ENCODE data around the gene HS2ST1. TPM values are rescaled to one million over a fixed set of nuclear protein-coding genes. Genes with fewer than 3 reads are reported as not detected.

The HS2ST1 gene
- total RNA-seq, 2 experiments from 2014 or later = 20.6 to 23.0 TPM

GRCh38 chr1:86933562-86934377, 19.3 kb downstream of the HS2ST1 start:
- CTCF ChIA-PET = interaction anchor here (0.7 to 1.2 kb wide), 2 partner anchors 14 to 32 kb away, joined by 3 to 6 read pairs; no protein-coding TSS in a partner anchor
- Mint-ChIP-seq H3K4me1 (peaks cover 13% of the 10 kb centered on the region), H3K36me3 (ENCODE audit: low read depth) (no peaks in the 10 kb centered on the region), H3K27me3 (no peaks in the 10 kb centered on the region), H3K9me3 (no peaks in the 10 kb centered on the region), H3K27ac (no peak overlapping the region), H3K4me3 (no peak overlapping the region)
- DNase-seq = no peak
- POLR2A ChIA-PET = interaction anchor here (0.7 kb wide), 1 partner anchor 43 kb away, joined by 3 read pairs; no protein-coding TSS in a partner anchor

GRCh38 chr1:86938450-86938849, 24.0 kb downstream of the HS2ST1 start:
- DNase-seq = no peak
- H3K27ac Mint-ChIP-seq = no peak overlapping the region
- H3K4me3 Mint-ChIP-seq = no peak overlapping the region
- H3K4me1 Mint-ChIP-seq = peaks cover 11% of the 10 kb centered on the region
- ChIA-PET POLR2A (no interaction called here), CTCF (no interaction called here)
- H3K27me3 Mint-ChIP-seq = no peaks in the 10 kb centered on the region
- no peaks in the 10 kb centered on the region for H3K9me3 Mint-ChIP-seq
- no peaks in the 10 kb centered on the region for H3K36me3 Mint-ChIP-seq (ENCODE audit: low read depth)

- POLR2A ChIA-PET = no interaction called here
- no peaks in the 10 kb centered on the region for H3K36me3 Mint-ChIP-seq (ENCODE audit: low read depth)
- peaks cover 7% of the 10 kb centered on the region for H3K4me1 Mint-ChIP-seq
- no peak for DNase-seq
- H3K9me3 Mint-ChIP-seq = no peaks in the 10 kb centered on the region
- CTCF ChIA-PET = no interaction called here
- no peak overlapping the region for H3K4me3 Mint-ChIP-seq
- H3K27ac Mint-ChIP-seq = no peak overlapping the region
- H3K27me3 Mint-ChIP-seq = no peaks in the 10 kb centered on the region
Measured at GRCh38 chr1:86938855-86939254, 24.4 kb downstream of the HS2ST1 start.

GRCh38 chr1:86939406-86939805, 25.0 kb downstream of the HS2ST1 start:
- no peak overlapping the region for H3K4me3 Mint-ChIP-seq
- POLR2A ChIA-PET = no interaction called here
- H3K27ac Mint-ChIP-seq = no peak overlapping the region
- CTCF ChIA-PET = no interaction called here
- peaks cover 2% of the 10 kb centered on the region for H3K4me1 Mint-ChIP-seq
- H3K9me3 Mint-ChIP-seq = no peaks in the 10 kb centered on the region
- no peaks in the 10 kb centered on the region for H3K36me3 Mint-ChIP-seq (ENCODE audit: low read depth)
- no peaks in the 10 kb centered on the region for H3K27me3 Mint-ChIP-seq
- DNase-seq = no peak

- Mint-ChIP-seq H3K27me3 (no peaks in the 10 kb centered on the region), H3K9me3 (no peaks in the 10 kb centered on the region), H3K36me3 (ENCODE audit: low read depth) (no peaks in the 10 kb centered on the region), H3K4me1 (no peaks in the 10 kb centered on the region), H3K4me3 (no peak overlapping the region), H3K27ac (no peak overlapping the region)
- DNase-seq = no peak
- POLR2A ChIA-PET = no interaction called here
- CTCF ChIA-PET = interaction anchor here (0.6 kb wide), 1 partner anchor 85 kb away, joined by 3 read pairs; no protein-coding TSS in a partner anchor
Measured at GRCh38 chr1:86940599-86940998, 26.2 kb downstream of the HS2ST1 start.

- Mint-ChIP-seq H3K4me1 (no peaks in the 10 kb centered on the region), H3K9me3 (no peaks in the 10 kb centered on the region), H3K36me3 (ENCODE audit: low read depth) (no peaks in the 10 kb centered on the region), H3K27me3 (no peaks in the 10 kb centered on the region), H3K27ac (no peak overlapping the region), H3K4me3 (no peak overlapping the region)
- POLR2A ChIA-PET = interaction anchor here (0.7 kb wide), 1 partner anchor 26 kb away, joined by 3 read pairs; no protein-coding TSS in a partner anchor
- no peak for DNase-seq
- CTCF ChIA-PET = interaction anchor here (0.6 to 1.0 kb wide), 2 partner anchors 15 to 102 kb away, joined by 3 read pairs; no protein-coding TSS in a partner anchor
Measured at GRCh38 chr1:86942042-86942441, 27.6 kb downstream of the HS2ST1 start.

- no peaks in the 10 kb centered on the region for H3K36me3 Mint-ChIP-seq (ENCODE audit: low read depth)
- POLR2A ChIA-PET = no interaction called here
- H3K4me1 Mint-ChIP-seq = no peaks in the 10 kb centered on the region
- DNase-seq = no peak
- H3K9me3 Mint-ChIP-seq = no peaks in the 10 kb centered on the region
- no peak overlapping the region for H3K27ac Mint-ChIP-seq
- no peaks in the 10 kb centered on the region for H3K27me3 Mint-ChIP-seq
- H3K4me3 Mint-ChIP-seq = no peak overlapping the region
- CTCF ChIA-PET = interaction anchor here (1.0 kb wide), 1 partner anchor 16 kb away, joined by 3 read pairs; no protein-coding TSS in a partner anchor
Measured at GRCh38 chr1:86942743-86943142, 28.3 kb downstream of the HS2ST1 start.

GRCh38 chr1:86948212-86948611, 33.8 kb downstream of the HS2ST1 start:
- peaks cover 1% of the 10 kb centered on the region for H3K4me1 Mint-ChIP-seq
- POLR2A ChIA-PET = no interaction called here

GRCh38 chr1:86950712-86951419, 36.4 kb downstream of the HS2ST1 start:
- Mint-ChIP-seq H3K27me3 (no peaks in the 10 kb centered on the region), H3K9me3 (no peaks in the 10 kb centered on the region), H3K36me3 (ENCODE audit: low read depth) (no peaks in the 10 kb centered on the region), H3K27ac (no peak overlapping the region), H3K4me1 (peaks cover 3% of the 10 kb centered on the region), H3K4me3 (no peak overlapping the region)
- ChIA-PET CTCF (no interaction called here), POLR2A (no interaction called here)
- no peak for DNase-seq

More at GRCh38 chr1:86948212-86948611, 33.8 kb downstream of the HS2ST1 start:
- Mint-ChIP-seq H3K27me3 (no peaks in the 10 kb centered on the region), H3K36me3 (ENCODE audit: low read depth) (no peaks in the 10 kb centered on the region), H3K4me3 (no peak overlapping the region), H3K27ac (no peak overlapping the region), H3K9me3 (no peaks in the 10 kb centered on the region)
- CTCF ChIA-PET = interaction anchor here (0.6 kb wide), 1 partner anchor 14 kb away, joined by 6 read pairs; no protein-coding TSS in a partner anchor
- no peak for DNase-seq

- Mint-ChIP-seq H3K4me1 (peaks cover 3% of the 10 kb centered on the region), H3K9me3 (no peaks in the 10 kb centered on the region), H3K4me3 (no peak overlapping the region), H3K27me3 (no peaks in the 10 kb centered on the region), H3K36me3 (ENCODE audit: low read depth) (no peaks in the 10 kb centered on the region), H3K27ac (no peak overlapping the region)
- CTCF ChIA-PET = no interaction called here
- POLR2A ChIA-PET = no interaction called here
- DNase-seq = no peak
Measured at GRCh38 chr1:86951430-86951829, 37.0 kb downstream of the HS2ST1 start.

GRCh38 chr1:86953167-86953566, 38.7 kb downstream of the HS2ST1 start:
- Mint-ChIP-seq H3K27ac (no peak overlapping the region), H3K9me3 (no peaks in the 10 kb centered on the region), H3K27me3 (no peaks in the 10 kb centered on the region), H3K4me3 (no peak overlapping the region), H3K4me1 (peaks cover 3% of the 10 kb centered on the region), H3K36me3 (ENCODE audit: low read depth) (no peaks in the 10 kb centered on the region)
- no peak for DNase-seq
- CTCF ChIA-PET = no interaction called here
- POLR2A ChIA-PET = no interaction called here

GRCh38 chr1:86955678-86956077, 41.2 kb downstream of the HS2ST1 start:
- H3K9me3 Mint-ChIP-seq = no peaks in the 10 kb centered on the region
- POLR2A ChIA-PET = no interaction called here

GRCh38 chr1:86956221-86956620, 41.8 kb downstream of the HS2ST1 start:
- Mint-ChIP-seq H3K27ac (no peak overlapping the region), H3K4me1 (peaks cover 1% of the 10 kb centered on the region), H3K36me3 (ENCODE audit: low read depth) (no peaks in the 10 kb centered on the region), H3K27me3 (no peaks in the 10 kb centered on the region), H3K4me3 (no peak overlapping the region), H3K9me3 (no peaks in the 10 kb centered on the region)
- DNase-seq = no peak
- CTCF ChIA-PET = no interaction called here
- POLR2A ChIA-PET = no interaction called here

More at GRCh38 chr1:86955678-86956077, 41.2 kb downstream of the HS2ST1 start:
- H3K4me1 Mint-ChIP-seq = peaks cover 1% of the 10 kb centered on the region
- no peak overlapping the region for H3K4me3 Mint-ChIP-seq
- no peak for DNase-seq
- no peaks in the 10 kb centered on the region for H3K36me3 Mint-ChIP-seq (ENCODE audit: low read depth)
- no peaks in the 10 kb centered on the region for H3K27me3 Mint-ChIP-seq
- no peak overlapping the region for H3K27ac Mint-ChIP-seq
- CTCF ChIA-PET = interaction anchor here (0.7 kb wide), 1 partner anchor 694 kb away, joined by 3 read pairs; no protein-coding TSS in a partner anchor

All from activated CD4-positive, alpha-beta T cell treated with anti-CD3 and anti-CD28 coated beads, Interleukin-2, amount 10 ng/mL, durations not matched to agents 7 days and 5 days (primary cell).